Erythroblast (primary cell): ENCODE data around the gene ZNF92.

Experiments used
- GATA1 ChIP-seq: IDR thresholded peaks from 2 replicates; pipeline ENCODE4 v1.6.1; 2011; ENCODE audit warnings: low read depth, mild to moderate bottlenecking, control low read depth, low read length, moderate library complexity
- POLR2A ChIP-seq: IDR thresholded peaks from 2 replicates; pipeline ENCODE4 v1.6.1; 2011; ENCODE audit warnings: mild to moderate bottlenecking, low read length

DNA sequence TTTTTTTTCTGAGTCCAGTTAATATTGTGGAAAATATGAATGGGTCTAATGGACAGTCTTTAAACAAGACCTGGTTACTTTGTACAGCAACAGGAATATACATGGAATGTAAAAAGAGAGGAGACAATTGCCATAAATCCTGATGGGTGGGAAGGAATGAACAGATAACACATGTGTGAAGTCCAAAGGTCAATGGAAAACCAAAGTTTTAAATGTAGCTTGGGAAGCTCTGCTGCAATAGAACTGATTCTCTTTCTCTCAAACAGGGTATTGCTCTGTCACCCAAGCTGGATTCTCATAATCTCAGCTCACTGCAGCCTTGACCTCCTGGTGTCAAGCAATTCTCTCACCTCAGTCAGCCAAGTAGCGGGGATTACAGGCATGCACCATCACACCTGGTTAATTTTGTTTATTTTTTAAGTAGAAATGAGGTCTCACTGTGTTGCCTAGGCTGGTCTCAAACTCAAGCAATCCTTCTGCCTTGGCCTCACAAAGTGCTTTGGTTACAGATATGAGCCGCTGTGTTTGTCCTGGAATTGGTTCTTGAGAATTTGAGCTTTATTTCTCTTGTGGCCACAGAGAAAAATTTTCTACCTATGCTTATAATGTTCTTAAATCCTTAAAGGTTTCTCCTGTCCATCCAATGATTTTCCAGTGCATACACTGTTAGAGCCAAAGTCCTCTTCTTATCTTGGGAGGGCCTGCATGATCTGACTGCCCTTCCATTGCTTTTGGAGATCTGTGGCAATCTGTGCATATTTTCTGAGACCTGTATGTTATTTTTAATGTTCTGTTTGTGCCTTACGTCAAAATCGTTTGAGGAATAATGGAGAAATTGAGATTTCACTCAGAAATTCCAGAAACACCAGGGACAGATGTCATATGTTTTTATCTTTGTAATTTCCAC lies 30.7 kb upstream of the ZNF92 start:
- TF ChIP-seq POLR2A (no peak), GATA1 (no peak)
